Ishikawa (cell line): ENCODE results near the gene LHX5.

ENCODE experiments used
- CEBPB ChIP-seq: IDR thresholded peaks from 2 replicates; pipeline ENCODE4 v1.6.1; 2012
- CREB1 ChIP-seq: IDR thresholded peaks from 2 replicates; pipeline ENCODE4 v1.6.1; 2012; ENCODE audit warnings: low read depth
- EGR1 ChIP-seq: IDR thresholded peaks from 2 replicates; pipeline ENCODE4 v1.6.1; 2012
- EP300 ChIP-seq: IDR thresholded peaks from 2 replicates; pipeline ENCODE4 v1.6.1; 2012; ENCODE audit warnings: borderline replicate concordance
- FOXM1 ChIP-seq: IDR thresholded peaks from 2 replicates; pipeline ENCODE4 v1.6.1; 2012; ENCODE audit warnings: low read depth, borderline replicate concordance
- NFIC ChIP-seq: IDR thresholded peaks from 2 replicates; pipeline ENCODE4 v1.6.1; 2012
- RAD21 ChIP-seq: IDR thresholded peaks from 2 replicates; pipeline ENCODE4 v1.6.1; 2012; ENCODE audit warnings: low read depth
- TAF1 ChIP-seq: IDR thresholded peaks from 2 replicates; pipeline ENCODE4 v1.6.1; 2012; ENCODE audit warnings: low read depth, mild to moderate bottlenecking
- TCF12 ChIP-seq: IDR thresholded peaks from 2 replicates; pipeline ENCODE4 v1.6.1; 2012; ENCODE audit warnings: low read depth
- TEAD4 ChIP-seq: IDR thresholded peaks from 2 replicates; pipeline ENCODE4 v1.6.1; 2012
- YY1 ChIP-seq: IDR thresholded peaks from 2 replicates; pipeline ENCODE4 v1.6.1; 2012; ENCODE audit warnings: low read depth
- ZBTB7A ChIP-seq: IDR thresholded peaks from 2 replicates; pipeline ENCODE4 v1.6.1; 2012; ENCODE audit warnings: low read depth
- TF ChIP-seq, protein P1 (sequence below): IDR thresholded peaks from 2 replicates; pipeline ENCODE4 v1.6.1; 2012
- TF ChIP-seq, protein P2 (sequence below): IDR thresholded peaks from 2 replicates; pipeline ENCODE4 v1.6.1; 2012
- TF ChIP-seq, protein P3 (sequence below): IDR thresholded peaks from 2 replicates; pipeline ENCODE4 v1.6.1; 2012; ENCODE audit warnings: low read depth, mild to moderate bottlenecking

Gene LHX5

DNA sequence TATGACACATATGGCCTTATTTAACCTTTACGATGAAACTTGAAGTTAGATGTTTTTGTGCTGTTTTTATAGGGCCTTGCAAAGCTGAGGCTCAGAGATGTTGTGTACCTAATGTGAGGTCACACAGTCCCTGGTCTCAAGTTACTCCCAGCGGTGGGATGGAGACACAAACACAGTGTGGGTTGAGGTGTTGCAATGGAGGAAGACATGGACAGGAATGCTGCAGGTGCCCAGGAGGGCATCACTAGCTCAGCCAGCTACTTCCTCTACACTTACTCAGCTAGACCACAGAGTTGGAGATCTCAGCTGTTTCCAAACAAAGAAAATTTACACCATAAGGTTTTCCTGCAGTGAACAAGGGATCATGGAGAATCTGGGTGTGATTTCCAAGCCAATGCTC, 15.5 kb downstream of the LHX5 start:
- TF ChIP-seq FOXM1 (no peak), RAD21 (no peak), CEBPB (no peak), NFIC (no peak), TAF1 (no peak), TCF12 (no peak), TEAD4 (no peak), YY1 (no peak), EP300 (no peak), ZBTB7A (no peak), CREB1 (no peak), EGR1 (no peak)
- TF ChIP-seq, protein P1, sequence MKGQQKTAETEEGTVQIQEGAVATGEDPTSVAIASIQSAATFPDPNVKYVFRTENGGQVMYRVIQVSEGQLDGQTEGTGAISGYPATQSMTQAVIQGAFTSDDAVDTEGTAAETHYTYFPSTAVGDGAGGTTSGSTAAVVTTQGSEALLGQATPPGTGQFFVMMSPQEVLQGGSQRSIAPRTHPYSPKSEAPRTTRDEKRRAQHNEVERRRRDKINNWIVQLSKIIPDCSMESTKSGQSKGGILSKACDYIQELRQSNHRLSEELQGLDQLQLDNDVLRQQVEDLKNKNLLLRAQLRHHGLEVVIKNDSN, result no peak
- TF ChIP-seq, protein P2, sequence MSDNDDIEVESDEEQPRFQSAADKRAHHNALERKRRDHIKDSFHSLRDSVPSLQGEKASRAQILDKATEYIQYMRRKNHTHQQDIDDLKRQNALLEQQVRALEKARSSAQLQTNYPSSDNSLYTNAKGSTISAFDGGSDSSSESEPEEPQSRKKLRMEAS, result no peak
- TF ChIP-seq, protein P3, sequence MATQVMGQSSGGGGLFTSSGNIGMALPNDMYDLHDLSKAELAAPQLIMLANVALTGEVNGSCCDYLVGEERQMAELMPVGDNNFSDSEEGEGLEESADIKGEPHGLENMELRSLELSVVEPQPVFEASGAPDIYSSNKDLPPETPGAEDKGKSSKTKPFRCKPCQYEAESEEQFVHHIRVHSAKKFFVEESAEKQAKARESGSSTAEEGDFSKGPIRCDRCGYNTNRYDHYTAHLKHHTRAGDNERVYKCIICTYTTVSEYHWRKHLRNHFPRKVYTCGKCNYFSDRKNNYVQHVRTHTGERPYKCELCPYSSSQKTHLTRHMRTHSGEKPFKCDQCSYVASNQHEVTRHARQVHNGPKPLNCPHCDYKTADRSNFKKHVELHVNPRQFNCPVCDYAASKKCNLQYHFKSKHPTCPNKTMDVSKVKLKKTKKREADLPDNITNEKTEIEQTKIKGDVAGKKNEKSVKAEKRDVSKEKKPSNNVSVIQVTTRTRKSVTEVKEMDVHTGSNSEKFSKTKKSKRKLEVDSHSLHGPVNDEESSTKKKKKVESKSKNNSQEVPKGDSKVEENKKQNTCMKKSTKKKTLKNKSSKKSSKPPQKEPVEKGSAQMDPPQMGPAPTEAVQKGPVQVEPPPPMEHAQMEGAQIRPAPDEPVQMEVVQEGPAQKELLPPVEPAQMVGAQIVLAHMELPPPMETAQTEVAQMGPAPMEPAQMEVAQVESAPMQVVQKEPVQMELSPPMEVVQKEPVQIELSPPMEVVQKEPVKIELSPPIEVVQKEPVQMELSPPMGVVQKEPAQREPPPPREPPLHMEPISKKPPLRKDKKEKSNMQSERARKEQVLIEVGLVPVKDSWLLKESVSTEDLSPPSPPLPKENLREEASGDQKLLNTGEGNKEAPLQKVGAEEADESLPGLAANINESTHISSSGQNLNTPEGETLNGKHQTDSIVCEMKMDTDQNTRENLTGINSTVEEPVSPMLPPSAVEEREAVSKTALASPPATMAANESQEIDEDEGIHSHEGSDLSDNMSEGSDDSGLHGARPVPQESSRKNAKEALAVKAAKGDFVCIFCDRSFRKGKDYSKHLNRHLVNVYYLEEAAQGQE, result no peak

DNA sequence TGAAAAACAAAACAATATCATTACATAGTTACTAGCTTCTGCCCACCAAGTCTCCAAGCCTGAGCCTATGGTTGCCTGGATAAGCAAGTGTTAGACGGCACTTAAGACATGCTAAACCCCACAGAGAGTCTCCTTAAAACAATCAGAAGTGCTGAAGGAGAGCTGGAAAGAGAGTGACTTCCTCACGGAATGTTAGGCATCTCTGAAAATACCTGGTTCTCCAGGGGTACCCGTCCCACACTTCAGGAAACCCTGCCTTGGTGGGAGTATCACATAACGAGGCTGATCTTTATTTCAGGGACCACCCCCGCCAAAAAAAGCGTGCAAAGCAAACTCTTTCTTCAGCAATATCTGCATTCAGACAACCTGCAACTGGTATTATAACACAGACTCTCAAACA, 18.3 kb downstream of the LHX5 start:
- TF ChIP-seq, protein P2, result no peak
- TF ChIP-seq TEAD4, result no peak
- TF ChIP-seq YY1, result no peak
- TF ChIP-seq EGR1, result no peak

DNA sequence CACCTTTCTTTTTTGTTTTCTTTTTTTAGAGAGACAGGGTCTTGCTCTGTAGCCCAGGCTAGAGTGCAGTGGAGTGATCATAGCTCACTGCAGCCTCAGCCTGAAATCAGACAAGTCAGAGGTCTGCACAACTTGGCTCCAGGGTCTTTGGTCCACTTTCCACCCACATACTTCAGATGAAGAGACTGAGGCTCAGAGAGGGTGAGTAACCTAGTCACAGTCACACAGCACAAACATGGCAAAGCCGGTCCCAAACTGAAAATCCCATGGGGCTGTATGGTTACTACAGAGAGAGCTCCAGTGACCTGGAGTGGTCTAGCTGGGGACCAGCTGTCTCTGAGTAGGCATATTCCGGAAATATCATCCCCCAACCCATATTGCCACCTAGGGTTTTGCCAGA, 19.2 kb downstream of the LHX5 start:
- TF ChIP-seq EP300, result no peak
- TF ChIP-seq NFIC, result no peak
- TF ChIP-seq, protein P2, result no peak
- TF ChIP-seq, protein P1, result no peak

DNA sequence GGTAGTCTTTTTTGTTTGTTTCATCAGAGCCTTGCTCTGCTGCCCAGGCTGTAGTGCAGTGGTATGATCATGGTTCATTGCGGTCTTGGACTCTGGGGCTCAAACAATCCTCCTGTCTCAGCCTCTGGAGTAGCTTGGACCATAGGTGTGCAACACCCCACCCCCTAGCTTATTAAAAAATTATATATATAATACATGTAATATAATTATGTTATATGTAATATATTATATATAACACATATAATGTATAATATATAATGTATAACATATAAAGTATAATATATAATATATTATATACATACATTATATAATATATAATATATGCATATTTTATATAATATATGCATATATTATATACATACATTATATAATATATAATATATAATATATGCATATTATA, 21.8 kb downstream of the LHX5 start:
- no peak for TF ChIP-seq TEAD4
- TF ChIP-seq CEBPB, result no peak
- no peak for TF ChIP-seq TCF12
- no peak for TF ChIP-seq EP300
- TF ChIP-seq TAF1, result no peak
- TF ChIP-seq YY1, result no peak
- TF ChIP-seq, protein P1, result no peak
- TF ChIP-seq FOXM1, result no peak

DNA sequence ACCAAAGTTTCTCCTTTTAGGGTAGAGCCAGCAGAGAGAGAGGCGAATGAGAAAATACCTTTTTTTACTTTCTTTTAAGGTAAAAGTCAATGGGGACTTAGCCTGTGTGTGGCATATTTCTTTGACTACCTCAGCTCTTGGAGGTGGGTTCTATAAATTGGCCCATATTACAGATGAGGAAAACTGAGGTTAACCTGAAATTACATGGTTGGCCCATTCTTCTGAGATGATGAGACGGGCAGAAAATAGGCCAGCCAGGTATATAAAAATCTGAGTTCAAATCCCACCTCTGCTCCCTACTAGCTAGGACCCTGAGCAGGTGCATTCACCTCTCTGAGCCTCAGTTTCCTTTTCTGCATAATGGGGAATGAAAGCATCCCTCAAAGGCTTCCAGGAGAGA, 22.4 kb downstream of the LHX5 start:
- TF ChIP-seq CEBPB, result no peak
- no peak for TF ChIP-seq TEAD4
- TF ChIP-seq, protein P2, result no peak
- TF ChIP-seq RAD21, result no peak
- TF ChIP-seq FOXM1, result no peak
- TF ChIP-seq YY1, result no peak
- TF ChIP-seq EP300, result no peak
- no peak for TF ChIP-seq EGR1
- TF ChIP-seq TAF1, result no peak
- TF ChIP-seq CREB1, result no peak
- no peak for TF ChIP-seq ZBTB7A
- TF ChIP-seq, protein P1, result no peak
- no peak for TF ChIP-seq TCF12

DNA sequence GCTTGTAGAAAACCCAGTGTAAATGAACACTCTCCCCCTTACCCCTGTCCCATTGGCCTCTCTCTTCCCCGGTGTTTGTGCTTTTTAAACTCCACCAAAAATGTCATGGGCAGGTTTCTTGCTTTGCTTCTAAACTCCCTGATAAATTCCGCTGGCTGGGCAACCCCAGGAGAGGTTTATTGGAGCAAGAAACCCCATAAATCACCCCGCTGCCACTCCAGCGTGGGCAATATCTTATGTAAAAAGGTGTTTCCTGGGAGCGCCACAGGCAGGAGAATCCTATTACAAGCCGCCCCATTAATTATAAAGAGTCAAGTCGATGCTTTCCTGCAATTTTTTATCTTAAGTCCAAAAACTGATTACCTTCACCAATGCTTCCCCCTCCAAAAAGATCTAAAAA, 22.8 kb downstream of the LHX5 start:
- TF ChIP-seq ZBTB7A (no peak), EGR1 (no peak)

DNA sequence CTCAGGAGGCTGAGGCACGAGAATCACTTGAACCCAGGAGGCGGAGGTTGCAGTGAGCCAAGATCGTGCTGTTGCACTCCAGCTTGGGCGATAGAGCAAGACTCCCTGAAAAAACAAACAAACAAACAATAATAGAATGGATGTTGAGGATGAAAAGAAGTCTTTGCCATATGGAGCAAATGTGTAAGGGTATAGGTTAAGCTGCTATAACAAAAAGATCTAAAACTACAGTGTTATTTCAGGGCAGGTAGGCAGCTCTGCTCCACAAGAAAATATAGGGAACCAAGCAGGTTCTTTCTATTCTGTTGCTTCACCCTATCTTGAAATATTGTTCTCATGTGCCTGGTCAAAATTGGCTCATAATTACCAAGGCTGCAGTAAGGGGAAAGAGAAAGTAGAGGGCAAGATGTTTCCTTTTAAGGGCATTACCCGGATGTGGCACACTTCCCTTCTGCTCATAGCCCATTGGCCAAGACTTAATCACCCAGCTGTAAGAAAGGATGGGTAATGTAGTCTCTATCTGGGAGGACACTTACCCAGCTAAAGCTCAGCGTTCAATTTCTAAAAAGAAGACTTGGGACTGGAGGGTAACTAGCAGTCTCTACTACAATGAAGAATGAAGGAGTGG, 26.0 kb downstream of the LHX5 start:
- no peak for TF ChIP-seq EP300
- no peak for TF ChIP-seq TEAD4
- TF ChIP-seq, protein P1, result no peak
- TF ChIP-seq EGR1, result no peak
- TF ChIP-seq YY1, result no peak
- TF ChIP-seq TCF12, result no peak
- TF ChIP-seq TAF1, result no peak
- no peak for TF ChIP-seq RAD21
- TF ChIP-seq ZBTB7A, result no peak
- no peak for TF ChIP-seq NFIC
- TF ChIP-seq, protein P2, result no peak
- TF ChIP-seq, protein P3, result no peak
- TF ChIP-seq CEBPB, result no peak
- TF ChIP-seq CREB1, result no peak
- TF ChIP-seq FOXM1, result no peak
